Measurements from ENCODE around the gene IGF2R.

IGF2R gene

GRCh38 chr6:159969204-159969912 is 476 bp downstream of the IGF2R start:
- in situ Hi-C loops (cut with HindIII; ENCODE audit: low sequenced_read_pairs): no loop called here
- no peak for DNase-seq (ENCODE audit: low read depth)
- no peak for TF ChIP-seq CTCF (IDR thresholded peaks at IDR 0.05; ENCODE audit: low read depth, low read length, missing control alignments)
- H3K4me3 ChIP-seq (ENCODE audit: low read depth, low read length): peak overlapping the region; percentile 66

DNA sequence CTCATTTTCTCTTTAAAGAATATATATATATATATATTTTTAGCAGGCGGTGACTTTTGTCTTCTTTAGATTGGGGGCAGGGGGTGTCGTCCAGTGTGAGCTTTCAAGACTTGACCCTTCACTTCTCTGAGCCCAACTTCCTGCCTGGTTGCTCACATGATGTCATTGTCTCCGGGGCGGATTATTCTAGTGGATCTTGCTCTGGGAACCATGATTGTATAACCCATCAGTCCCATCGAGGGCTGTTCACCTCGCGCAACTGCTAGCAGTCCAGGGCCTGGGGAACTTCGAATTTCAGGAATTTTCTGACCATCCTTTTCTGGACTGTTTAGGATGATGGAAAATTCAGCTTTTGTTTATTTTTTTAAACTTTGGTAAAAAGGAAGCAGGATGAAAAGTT is 1.0 kb downstream of the IGF2R start:
- H3K4me3 ChIP-seq (ENCODE audit: low read depth, low read length): peak overlapping the region; percentile 66
- in situ Hi-C loops (cut with HindIII; ENCODE audit: low sequenced_read_pairs): no loop called here
- no peak for TF ChIP-seq CTCF (IDR thresholded peaks at IDR 0.05; ENCODE audit: low read depth, low read length, missing control alignments)
- DNase-seq (ENCODE audit: low read depth): no peak

- in situ Hi-C loops (cut with HindIII; ENCODE audit: low sequenced_read_pairs): no loop called here
- DNase-seq (ENCODE audit: low read depth): no peak
- peak overlapping the region; percentile 66 for H3K4me3 ChIP-seq (ENCODE audit: low read depth, low read length)
- TF ChIP-seq CTCF (IDR thresholded peaks at IDR 0.05; ENCODE audit: low read depth, low read length, missing control alignments): no peak
Measured at GRCh38 chr6:159970659-159971063, 1.8 kb downstream of the IGF2R start.

- in situ Hi-C loops (cut with HindIII; ENCODE audit: low sequenced_read_pairs): no loop called here
- H3K4me3 ChIP-seq (ENCODE audit: low read depth, low read length): no peak overlapping the region
- no peak for DNase-seq (ENCODE audit: low read depth)
- TF ChIP-seq CTCF (IDR thresholded peaks at IDR 0.05; ENCODE audit: low read depth, low read length, missing control alignments): no peak
Measured at GRCh38 chr6:159971341-159972178, 2.7 kb downstream of the IGF2R start.

- DNase-seq (ENCODE audit: low read depth): no peak
- in situ Hi-C loops (cut with HindIII; ENCODE audit: low sequenced_read_pairs): no loop called here
- TF ChIP-seq CTCF (IDR thresholded peaks at IDR 0.05; ENCODE audit: low read depth, low read length, missing control alignments): no peak
- H3K4me3 ChIP-seq (ENCODE audit: low read depth, low read length): no peak overlapping the region
Measured at GRCh38 chr6:159972506-159973268, 3.8 kb downstream of the IGF2R start.

DNA sequence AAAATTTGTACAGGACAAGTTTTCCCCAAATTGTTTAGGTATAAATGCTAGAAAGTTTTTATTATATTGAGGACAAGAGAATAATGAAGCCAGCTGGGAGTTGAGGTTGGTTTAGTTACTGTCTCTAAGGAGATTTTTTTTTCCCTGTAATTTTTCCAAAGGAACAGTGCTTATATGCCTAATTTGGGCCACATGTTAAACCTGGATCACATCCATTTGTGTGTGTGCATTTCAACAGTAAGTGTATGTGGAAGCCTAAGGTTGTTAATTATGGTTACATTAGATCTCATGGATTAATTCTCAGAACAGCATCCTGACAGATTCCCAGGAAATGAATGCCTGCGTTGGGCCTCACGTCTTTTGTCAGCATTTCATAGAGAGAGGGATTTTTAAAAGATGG is 4.5 kb downstream of the IGF2R start:
- no peak for DNase-seq (ENCODE audit: low read depth)
- no peak for TF ChIP-seq CTCF (IDR thresholded peaks at IDR 0.05; ENCODE audit: low read depth, low read length, missing control alignments)
- no peak overlapping the region for H3K4me3 ChIP-seq (ENCODE audit: low read depth, low read length)
- in situ Hi-C loops (cut with HindIII; ENCODE audit: low sequenced_read_pairs): no loop called here

Measured in astrocyte of the cerebellum (primary cell).